GM12873 (cell line): ENCODE results near the gene R3HDML.

Experiments used
- CTCF ChIP-seq: IDR thresholded peaks from 2 replicates; pipeline ENCODE4 v1.5.1; 2012; ENCODE audit warnings: low read depth, mild to moderate bottlenecking, moderate library complexity, low read length, control low read depth; ENCODE audit not compliant: insufficient read depth; ENCODE audit errors: missing control alignments

The R3HDML gene

GRCh38 chr20:44392088-44392775, 55.4 kb downstream of the R3HDML start:
- no peak for TF ChIP-seq CTCF

- TF ChIP-seq CTCF: no peak
Observed at GRCh38 chr20:44392776-44393607, 56.1 kb downstream of the R3HDML start.

GRCh38 chr20:44393608-44394451, 57.0 kb downstream of the R3HDML start:
- TF ChIP-seq CTCF: no peak

GRCh38 chr20:44394452-44394701, 57.5 kb downstream of the R3HDML start:
- no peak for TF ChIP-seq CTCF

GRCh38 chr20:44394702-44395460, 58.0 kb downstream of the R3HDML start:
- no peak for TF ChIP-seq CTCF

GRCh38 chr20:44395461-44396340, 58.9 kb downstream of the R3HDML start:
- TF ChIP-seq CTCF: no peak
